DOHH2 (cell line): ENCODE measurements around the gene TRAPPC5.

Experiments
- CTCF ChIP-seq: fragments of 200-600 bp; sonication (generic); IDR thresholded peaks from one replicate; pipeline ENCODE4 v1.5.1; 2014; ENCODE audit warnings: antibody characterized with exemption, mild to moderate bottlenecking, low read depth, low read length; ENCODE audit not compliant: poor library complexity, severe bottlenecking
- EZH2phosphoT487 ChIP-seq: fragments of 200-600 bp; sonication (generic); IDR thresholded peaks from 2 replicates; pipeline ENCODE4 v1.6.1; 2017; ENCODE audit warnings: borderline replicate concordance, mild to moderate bottlenecking, antibody characterized with exemption, low read length, moderate library complexity, mixed read lengths

- TF ChIP-seq CTCF (no peak), EZH2phosphoT487 (no peak)
These were observed 36.1 kb downstream of the TRAPPC5 start for GRCh38 chr19:7716762-7717161.
